PFSK-1 (cell line): ENCODE measurements around the gene FKBP1B.

Experiments used
- FOXP2 ChIP-seq: optimal IDR thresholded peaks from 2 replicates; pipeline ENCODE3; 2011; ENCODE audit warnings: borderline replicate concordance, control low read depth, inconsistent platforms; ENCODE audit not compliant: insufficient read depth; ENCODE audit errors: extremely low read length, extremely low read depth
- POLR2AphosphoS5 ChIP-seq: IDR thresholded peaks from 2 replicates; pipeline ENCODE4 v1.6.1; 2012; ENCODE audit warnings: low read depth, mild to moderate bottlenecking, control low read depth, low read length, moderate library complexity
- REST ChIP-seq, 2 experiments: IDR thresholded peaks; 2 replicates each; pipeline versions ENCODE4 v1.6.1 to v1.8.0; 2011 to 2012; ENCODE audit warnings: low read depth in 2 of 2, low read length in 2 of 2, control low read depth in 1 of 2, inconsistent platforms in 1 of 2, mild to moderate bottlenecking in 1 of 2, moderate library complexity in 1 of 2; ENCODE audit not compliant: insufficient read depth in 1 of 2
- SIN3A ChIP-seq: IDR thresholded peaks from 2 replicates; pipeline ENCODE4 v1.6.1; 2012; ENCODE audit warnings: mild to moderate bottlenecking, low read length, moderate library complexity, borderline replicate concordance; ENCODE audit not compliant: insufficient read depth
- TAF1 ChIP-seq: IDR thresholded peaks from 2 replicates; pipeline ENCODE4 v1.6.1; 2012; ENCODE audit warnings: low read length, control low read depth, borderline replicate concordance; ENCODE audit not compliant: insufficient read depth

FKBP1B gene

GRCh38 chr2:24077535-24077877 is 28.0 kb downstream of the FKBP1B start:
- TF ChIP-seq POLR2AphosphoS5 (peak; percentile 11; the same call in 1 of the 2 replicates), SIN3A (no peak)

GRCh38 chr2:24077879-24078278 is 28.3 kb downstream of the FKBP1B start:
- no peak for TF ChIP-seq FOXP2
- TF ChIP-seq SIN3A, result no peak
- no peak for TF ChIP-seq REST (IDR thresholded peaks at IDR 0.05; ENCODE audit: insufficient read depth in 1 of 2, low read depth in 2 of 2, low read length in 2 of 2)
- no peak for TF ChIP-seq POLR2AphosphoS5
- TF ChIP-seq TAF1, result no peak

- no peak for TF ChIP-seq POLR2AphosphoS5
- TF ChIP-seq TAF1, result no peak
- TF ChIP-seq SIN3A, result no peak
- no peak for TF ChIP-seq REST (IDR thresholded peaks at IDR 0.05; ENCODE audit: insufficient read depth in 1 of 2, low read depth in 2 of 2, low read length in 2 of 2)
- no peak for TF ChIP-seq FOXP2
These were observed 31.2 kb downstream of the FKBP1B start for GRCh38 chr2:24080701-24081100.

GRCh38 chr2:24082787-24083566 is 33.4 kb downstream of the FKBP1B start:
- TF ChIP-seq FOXP2 (no peak), REST (IDR thresholded peaks at IDR 0.05; ENCODE audit: insufficient read depth in 1 of 2, low read depth in 2 of 2, low read length in 2 of 2) (no peak)

- peak; percentile 17; the same call in 1 of the 2 replicates for TF ChIP-seq POLR2AphosphoS5
- TF ChIP-seq FOXP2, result no peak
These were observed 34.2 kb downstream of the FKBP1B start for GRCh38 chr2:24083567-24084385.

GRCh38 chr2:24084386-24085199 is 35.1 kb downstream of the FKBP1B start, which contains the start of gene TP53I3:
Gene TP53I3, minus strand, starts transcription at chr2:24084834. Its CDS starts 508 bp downstream, at chr2:24084326.
- TF ChIP-seq REST (IDR thresholded peaks at IDR 0.05; ENCODE audit: insufficient read depth in 1 of 2, low read depth in 2 of 2, low read length in 2 of 2) (no peak), SIN3A (0 out of 2 replicates have a peak, but pooled peaks have one; percentile 4), TAF1 (peak; percentile 76; the same call in 1 of the 2 replicates), FOXP2 (peak; percentile 84), POLR2AphosphoS5 (peak; percentile 86)
